D341Med (cell line): ENCODE measurements around the gene CYSTM1.
A peak's percentile ranks its signal among the peaks of the same experiment; 100 is the strongest.

ENCODE experiments used
- DNase-seq: peaks from one replicate; pipeline ENCODE4 v3.0.0; 2012; ENCODE audit warnings: low spot score

The CYSTM1 gene

DNA sequence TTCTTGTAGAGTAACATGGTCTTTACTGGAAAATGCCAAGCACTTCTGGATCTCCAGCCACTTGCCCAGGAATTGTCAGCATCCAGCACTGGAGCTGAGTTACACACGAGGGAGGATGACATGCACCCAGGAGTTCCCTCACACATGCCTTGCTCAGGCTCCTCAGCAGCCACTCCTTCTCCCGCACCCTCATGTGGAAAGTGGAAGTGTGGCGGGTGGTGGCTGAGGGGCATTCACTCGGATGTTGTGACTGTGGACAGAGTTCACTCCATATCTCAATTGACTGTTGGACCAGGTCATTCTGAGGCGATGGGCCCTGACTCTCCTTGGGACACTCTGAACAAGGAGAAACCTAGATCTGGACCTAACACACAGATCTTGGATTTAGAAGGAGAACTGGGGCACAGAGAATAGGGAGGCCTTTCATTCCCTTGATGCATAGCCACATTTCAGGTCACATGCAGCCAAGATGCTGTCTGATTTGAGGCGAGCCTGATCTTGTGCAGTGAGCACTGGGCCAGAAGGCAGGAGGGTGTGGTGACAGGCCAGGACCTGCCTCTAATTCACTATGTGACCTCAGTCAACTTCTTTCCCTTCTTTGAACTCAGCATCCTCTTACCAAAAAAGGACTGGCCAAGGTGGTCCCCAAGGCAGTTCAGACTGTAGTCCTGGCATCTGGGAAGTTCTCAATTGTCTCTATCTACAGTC is 62.1 kb downstream of the CYSTM1 start:
- no peak for DNase-seq

DNA sequence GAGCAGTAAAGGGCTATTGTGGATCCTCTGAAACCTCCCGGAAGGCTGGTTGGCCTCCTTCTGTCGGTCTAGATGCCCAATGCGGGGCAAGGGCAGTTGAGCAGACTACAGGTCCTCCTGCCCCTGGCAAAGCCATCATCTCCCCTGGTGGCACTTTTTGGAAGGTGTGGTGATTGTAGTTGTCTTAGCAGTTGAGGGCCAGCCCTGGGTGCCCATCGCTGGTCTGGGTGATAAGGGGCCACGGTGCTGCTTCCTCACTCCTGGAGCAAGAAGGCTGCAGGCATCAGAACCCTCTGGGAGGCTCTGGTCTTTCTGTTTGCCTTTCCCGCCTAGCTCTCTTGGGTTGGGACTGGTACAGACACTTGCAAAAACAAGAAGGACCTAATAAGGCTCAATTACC is 63.8 kb downstream of the CYSTM1 start:
- no peak for DNase-seq

DNA sequence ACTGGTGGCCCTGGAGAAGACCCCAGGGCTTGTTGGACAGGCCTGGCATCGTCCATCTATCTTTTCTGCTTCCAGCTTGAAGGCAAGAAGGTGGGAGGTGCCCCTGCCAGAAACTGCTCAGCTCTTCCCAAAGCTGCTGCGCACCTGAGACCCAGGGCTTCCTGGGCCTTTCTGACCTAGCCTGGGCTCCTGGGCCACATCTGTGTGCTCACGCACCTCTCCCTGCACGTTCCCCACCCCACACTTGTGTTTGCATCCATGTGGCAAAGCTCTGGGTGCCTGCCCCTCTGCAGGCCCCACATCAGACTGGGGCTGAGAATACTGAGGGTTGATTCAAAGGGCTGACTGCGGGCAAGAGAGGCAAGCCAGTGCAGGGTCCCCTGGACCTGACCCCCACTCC is 64.5 kb downstream of the CYSTM1 start:
- no peak for DNase-seq

DNA sequence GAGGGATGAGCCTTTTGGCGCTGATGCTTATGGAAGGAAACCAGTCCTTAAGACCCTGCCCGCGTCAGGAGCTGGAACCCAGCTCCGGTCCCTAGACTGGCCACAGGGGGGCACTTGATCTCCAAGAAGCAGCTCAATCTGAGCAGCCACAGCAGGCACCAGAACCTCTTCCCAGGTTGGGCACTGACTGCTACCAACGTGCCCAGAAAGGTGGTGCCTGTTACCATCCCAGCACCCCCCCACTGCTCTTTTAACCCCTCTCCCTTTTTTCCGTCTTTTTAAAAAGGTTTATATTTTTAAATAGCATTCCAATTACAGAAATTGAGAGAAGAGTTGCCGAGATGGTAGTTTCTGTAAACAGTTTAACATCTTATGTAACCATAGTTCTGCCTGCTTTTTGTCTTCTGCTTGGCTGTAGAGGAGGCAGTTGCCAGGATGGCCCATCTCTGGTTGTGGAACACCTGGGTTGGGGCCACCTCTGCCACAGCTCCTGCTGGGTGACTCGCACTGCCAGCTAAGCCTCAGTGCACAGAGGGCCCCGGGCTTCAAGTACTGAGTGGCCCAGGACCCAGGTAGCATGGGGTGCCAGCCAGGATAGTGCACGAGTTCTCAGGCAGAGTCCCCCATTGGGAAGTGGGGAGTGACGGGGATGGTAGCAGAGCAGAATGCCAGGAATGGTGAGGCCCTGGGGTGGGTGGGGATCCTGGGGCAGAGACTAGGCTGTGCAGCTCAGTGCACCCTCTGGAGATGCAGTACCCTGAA is 65.1 kb downstream of the CYSTM1 start:
- DNase-seq, result peak; percentile 80

DNA sequence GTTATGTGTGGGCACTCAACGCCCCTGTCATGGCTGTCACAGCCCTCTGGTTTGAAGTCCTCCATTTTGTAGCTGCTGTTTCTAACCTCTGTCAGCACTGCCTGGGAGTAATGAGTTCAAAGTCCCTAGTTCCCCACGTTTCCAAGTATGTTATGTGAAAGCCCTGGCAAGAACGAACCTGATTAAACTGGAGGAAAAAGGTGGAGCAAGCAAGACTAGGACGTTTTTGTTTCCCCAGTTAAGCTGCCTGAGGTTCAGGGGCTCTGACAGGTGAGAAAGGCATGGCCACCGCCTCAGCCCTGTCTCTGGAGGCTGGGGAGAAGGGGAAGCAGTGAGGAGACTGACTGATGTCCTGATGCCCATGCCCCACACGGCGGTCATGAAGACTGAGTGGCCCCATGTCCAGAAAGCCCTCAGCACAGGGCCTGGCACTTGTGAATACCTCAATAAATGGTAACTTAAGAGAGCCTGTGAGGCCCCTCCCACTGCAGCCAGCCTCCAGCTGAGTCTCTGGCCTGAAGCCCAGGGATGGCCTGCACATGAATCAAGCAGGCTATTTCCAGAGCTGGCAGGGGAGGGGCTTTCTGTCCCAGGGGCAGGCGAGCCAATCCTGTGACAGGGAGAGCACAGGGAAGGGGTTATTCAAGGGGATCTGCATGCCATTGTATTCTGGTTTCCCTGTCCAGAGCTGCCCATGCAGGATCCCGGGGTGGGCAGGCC is 66.2 kb downstream of the CYSTM1 start:
- DNase-seq, result peak; percentile 60

DNA sequence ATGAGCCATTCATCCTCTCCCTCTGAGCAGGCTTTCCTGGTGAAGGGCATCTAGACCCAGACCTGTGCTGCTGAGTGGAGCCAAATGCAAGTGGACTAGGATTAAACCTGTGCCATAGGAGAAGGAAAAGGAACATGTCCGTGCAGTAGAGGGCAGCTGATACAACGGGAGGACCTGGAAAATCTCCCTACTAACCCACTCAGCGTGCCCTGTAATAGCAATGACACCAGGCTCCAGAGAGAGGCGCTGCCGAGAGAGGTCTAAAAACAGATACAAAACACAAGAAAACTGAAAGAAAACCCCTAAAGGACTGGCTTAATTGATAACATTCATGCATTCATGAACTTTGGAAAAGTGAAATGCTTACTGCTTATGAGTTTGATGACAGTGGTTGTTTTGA is 67.1 kb downstream of the CYSTM1 start:
- no peak for DNase-seq

DNA sequence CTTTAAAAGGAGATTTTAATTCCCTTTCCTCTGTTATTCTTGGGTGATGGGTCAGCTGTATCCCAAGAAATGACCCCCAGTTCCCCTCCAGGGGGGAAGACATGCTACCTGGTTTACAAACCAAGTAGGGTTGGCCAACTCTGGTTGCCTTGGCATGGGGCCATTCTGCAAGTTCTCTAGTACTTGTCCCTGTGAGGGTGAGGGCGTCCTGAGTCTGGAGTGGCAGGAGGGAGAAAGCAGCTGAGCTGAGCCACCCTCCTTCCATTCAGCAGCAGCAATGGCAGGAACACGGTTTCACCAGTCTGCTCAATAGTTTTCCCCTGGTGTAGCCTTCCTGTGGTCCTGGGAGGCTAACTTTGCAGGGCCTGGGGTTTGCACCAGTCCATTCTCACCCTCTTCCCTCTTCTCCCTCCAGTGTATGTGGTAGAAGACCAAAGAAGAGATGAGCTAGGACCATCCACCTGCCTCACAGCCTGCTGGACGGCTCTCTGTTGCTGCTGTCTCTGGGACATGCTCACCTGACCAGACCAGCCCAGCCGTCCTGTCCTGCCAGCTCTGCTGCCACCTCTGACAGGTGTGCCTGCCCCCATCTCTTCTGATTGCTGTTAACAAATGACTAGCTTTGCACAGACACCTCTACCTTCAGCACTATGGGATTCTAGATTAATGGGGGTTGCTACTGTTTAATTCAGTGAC is 68.0 kb downstream of the CYSTM1 start:
- DNase-seq, result no peak

DNA sequence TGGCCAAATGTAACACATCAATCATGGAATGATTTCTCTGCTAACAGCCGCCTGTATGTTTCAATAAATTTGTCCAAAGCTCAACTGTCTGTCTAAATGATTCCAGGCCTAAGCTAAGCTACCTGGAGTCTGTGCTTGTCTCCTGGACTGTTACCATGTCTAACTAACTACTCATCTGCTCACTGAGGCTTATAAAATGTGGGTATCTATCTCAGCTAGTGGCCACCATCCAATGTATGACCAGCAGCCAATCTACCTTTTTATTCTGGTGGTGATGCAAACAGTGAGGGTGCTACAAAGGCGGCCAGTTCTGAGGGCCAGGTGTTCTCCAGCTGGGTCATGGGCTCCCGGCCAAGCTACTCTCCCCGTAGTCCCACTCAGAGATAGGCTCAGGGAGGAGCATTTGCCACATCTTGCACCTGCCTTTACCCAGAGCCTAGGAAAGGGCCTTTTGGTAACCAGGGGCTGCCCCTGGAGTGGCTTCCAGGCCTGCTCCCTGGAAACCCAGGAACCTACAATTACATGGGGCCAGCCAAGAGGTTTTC is 68.8 kb downstream of the CYSTM1 start:
- DNase-seq, result no peak

DNA sequence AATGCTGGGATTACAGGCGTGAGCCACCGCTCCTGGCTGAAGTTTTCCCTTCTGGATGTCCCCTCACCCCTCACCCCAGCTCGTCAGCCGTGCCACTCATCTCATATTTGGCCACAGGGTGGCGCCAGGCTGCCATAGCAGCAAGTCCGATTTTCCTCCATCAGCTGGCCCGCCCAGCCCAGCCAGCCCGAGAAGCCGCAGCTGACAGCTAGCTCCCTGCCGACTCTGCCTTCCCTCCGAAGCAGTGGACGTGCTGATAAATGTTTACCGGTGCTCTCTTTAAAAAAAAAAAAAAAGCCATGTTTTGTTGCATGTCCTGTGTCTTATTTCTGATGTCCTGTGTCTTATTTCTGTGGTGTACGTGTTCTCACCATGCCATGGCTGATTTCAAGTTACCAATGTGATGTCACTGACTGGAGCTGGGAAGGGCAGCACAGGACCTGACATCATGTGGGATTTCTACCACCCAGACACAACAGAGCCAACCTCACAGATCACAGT is 69.6 kb downstream of the CYSTM1 start:
- DNase-seq, result peak; percentile 90

DNA sequence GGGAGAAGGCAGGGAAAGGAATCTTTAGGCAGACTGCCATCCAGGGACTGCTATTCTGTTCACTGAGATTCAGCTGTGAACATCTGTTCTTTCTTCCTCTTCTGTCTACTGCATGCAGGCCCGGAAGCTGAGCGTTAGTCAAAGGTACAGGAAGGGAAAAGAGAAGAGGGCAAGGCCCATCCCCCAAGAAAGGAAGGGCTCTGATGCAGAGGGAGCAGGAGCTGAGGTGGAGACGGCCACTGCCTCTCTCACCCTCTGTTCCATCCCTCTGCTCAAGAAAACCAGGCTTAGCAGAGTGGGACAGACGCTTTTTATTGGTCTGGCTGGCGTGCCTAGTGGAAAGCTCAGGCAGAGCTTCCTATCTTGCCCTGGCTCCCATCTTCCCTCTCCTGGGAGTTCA is 70.4 kb downstream of the CYSTM1 start:
- DNase-seq, result no peak

DNA sequence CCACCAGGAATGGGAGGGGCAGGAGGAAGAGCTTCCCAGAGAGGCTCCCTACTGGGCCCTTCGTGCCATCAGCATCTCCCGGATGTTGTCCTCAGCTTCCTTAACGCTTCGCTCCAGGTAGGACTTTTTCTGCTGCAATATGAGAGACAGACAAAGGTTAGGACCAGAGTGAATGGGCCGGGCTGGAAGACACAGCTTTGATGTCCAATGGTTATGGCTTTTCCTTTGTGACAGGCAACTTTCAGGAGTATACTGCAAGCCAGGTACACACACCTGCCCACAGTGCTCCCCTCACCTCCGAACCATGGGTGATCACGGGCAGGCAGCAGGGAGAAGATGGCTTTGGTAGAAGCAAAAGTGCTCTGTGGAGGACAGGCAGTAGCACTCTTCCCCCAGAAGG is 70.9 kb downstream of the CYSTM1 start:
- no peak for DNase-seq

DNA sequence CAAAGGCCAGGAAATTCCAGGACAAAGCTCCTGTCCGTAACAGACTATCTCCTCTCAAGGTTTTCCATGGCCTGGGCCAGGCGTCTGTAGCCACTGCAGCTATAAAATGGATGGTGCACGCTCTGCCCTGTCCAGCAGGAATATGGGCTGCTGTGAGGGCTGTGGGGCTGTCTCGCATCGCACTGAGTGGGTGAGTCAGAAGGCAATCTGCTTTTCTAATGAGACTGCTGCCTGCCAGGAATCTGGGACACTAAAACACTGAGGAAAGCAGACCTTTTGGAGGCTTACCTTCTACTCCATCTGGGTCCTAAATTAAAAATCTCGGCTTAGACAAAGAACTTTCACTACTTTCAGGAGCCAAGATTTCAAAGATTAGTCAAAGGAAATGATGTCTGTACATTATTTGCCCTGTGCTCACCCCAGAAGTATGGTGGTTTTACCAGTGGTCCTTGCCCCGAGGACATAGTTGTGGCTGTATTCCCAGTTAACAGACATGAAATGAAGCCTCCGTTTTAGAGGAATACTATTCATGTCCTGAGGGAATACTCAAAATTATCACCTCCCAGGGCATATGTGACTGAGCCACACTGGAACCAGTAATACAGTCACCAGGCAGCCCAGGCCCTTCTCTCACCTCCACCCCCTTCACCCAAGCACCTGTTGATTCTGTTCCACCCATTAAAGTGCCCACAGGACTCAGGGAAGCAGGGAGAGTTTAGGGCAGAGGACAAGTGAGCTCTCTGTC is 71.6 kb downstream of the CYSTM1 start:
- no peak for DNase-seq

DNA sequence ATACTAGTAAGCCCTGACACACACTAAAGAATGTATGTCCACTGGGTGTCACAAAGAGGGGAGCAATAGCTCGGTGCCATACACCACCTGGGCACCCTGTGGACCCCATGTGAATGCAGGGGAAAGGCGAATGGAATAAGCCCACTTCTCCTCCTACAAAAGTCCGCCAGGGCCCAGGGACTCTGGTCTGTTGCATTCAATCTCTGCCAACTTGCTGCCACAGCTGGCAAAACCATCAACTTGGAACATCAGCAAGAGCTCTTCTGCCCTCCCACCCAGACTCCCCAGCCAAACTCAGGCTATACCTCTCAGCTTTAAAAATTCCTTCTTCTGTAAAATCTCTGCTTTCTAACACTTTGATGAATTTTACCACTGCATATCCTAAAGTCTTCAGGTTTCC is 73.4 kb downstream of the CYSTM1 start:
- no peak for DNase-seq

DNA sequence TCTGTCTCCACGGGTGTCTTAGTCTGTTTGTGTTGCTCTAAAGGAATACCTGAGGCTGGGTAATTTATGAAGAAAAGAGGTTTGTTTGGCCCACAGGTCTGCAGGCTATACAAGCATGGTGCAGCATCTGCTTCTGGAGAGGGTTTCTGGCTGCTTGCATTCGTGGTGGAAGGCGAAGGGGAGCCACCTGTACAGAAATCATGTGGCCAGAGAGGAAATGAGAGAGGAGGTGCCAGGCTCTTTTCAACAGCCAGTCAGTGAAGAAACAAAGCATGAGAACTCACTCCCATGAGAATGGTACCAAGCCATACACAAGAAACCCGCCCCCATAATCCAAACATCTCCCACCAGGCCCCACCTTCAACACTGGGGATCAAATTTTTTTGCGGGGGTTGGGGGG is 74.5 kb downstream of the CYSTM1 start:
- no peak for DNase-seq

DNA sequence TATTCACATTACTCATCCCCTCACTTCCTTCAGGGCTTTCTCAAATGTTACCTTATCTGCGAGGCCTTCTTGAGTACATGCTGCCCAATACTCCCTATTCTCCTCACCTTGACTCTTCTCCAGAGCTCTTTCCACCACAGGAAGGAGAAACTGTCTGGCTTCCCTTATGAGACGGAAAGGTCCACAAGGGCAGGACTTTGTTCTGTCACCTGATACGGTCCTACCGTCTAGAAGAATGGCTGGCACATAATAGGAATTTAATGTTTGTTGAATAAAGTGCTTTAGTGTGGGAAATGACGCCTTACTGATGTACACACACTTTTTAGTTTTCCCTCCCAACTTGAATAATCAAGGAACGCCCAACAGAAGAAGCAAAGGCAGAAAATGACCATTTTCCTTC is 75.4 kb downstream of the CYSTM1 start:
- DNase-seq, result no peak

DNA sequence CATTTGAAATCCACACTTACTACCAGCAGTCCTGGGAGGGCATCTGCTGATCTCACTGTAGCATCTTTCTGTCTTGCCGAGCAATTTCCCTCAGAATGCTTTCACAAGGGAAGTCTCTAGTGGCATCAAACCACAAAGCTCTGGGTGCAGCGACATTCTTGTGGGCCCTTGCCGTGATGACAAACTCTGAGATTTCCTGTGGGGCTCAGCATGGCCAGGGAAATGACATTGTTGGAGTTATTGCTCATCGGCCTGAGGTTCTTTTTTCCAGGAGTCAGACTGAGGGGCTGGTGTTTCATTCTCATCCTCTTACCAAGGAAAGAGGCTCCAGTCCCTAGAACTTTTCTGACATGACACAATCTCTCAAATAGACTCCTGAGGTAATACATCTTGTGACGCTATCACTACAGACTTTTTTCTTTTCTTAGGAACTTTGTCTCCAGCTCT is 76.6 kb downstream of the CYSTM1 start:
- DNase-seq, result no peak

DNA sequence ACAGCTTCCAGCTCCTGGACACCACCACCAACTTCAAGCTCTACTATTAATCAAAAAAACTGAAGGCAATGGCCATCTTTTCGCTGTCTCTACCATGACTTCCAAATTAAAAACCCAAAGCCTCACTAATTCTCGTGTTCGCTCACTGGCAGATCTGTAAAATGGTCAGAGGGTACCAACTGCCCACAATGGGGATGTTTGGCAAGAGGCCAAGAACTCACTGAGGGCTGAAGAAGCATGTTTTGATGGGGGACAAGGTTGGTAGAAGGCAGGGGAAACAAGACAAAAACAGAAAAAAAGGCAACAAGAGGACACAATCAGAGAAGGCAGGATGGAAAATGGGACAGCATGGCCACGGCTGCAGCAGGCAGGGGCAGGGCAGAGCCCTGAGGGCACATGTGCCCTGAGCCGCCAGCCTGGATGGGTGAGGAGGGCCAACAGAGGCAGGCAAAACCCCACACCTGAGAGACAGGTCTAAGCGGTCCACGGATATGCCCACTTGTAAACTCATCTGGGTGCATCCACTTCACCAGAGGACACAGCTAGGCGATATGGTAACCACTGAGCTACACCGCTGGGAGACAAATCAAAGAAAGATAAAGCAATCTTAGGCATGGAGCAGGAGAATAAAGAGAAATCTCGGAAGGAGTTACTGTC is 77.6 kb downstream of the CYSTM1 start:
- DNase-seq, result no peak

DNA sequence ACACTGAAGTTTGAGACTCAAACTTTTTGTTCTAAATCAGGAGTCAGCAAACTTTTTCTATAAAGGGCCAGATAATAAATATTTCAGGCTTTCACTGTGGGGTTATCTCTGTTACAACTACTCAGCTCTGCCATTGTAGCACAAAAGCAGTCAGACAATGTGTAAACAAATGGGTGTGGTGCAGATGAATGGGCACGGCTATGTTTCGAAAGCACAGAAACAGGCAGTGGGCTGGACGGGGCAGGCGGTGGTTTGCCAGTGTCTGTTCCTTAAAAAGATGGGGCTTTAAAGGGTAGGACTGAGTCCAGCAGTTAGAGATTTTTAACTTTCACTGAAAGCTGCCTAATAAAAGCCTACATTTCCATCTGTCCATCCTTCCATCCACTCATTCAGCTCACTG is 79.0 kb downstream of the CYSTM1 start:
- no peak for DNase-seq

DNA sequence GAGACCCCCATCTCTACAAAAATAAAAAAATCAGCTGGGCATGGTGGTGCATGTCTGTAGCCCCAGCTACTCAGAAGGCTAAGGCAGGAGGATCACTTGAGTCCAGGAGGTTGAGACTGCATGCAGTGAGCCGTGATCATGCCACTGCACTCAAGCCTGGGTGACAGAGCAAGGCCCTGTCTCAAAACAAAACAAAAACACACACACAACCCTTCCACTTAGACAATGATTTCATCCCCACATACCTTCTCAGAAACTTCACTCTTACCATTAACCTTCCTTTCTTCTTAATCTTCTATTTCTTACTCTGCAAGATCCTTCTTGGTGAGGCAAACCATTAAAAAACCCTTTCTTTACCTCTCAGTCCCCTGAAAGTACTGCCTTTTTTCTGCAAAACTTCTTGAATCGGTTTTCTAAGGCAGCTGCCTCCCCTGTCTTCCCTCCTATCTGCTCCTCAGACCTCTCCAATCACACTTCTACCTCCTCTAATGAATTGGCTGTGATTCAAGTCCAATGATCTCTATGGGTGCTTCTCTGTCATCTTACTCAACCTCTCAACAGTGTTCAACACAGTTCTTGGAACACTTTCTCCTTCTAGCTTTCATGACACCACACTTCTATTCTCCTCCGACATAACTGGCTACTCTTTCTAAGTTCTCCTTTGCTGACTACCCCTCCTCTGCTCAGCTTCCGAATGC is 80.6 kb downstream of the CYSTM1 start:
- DNase-seq, result no peak

DNA sequence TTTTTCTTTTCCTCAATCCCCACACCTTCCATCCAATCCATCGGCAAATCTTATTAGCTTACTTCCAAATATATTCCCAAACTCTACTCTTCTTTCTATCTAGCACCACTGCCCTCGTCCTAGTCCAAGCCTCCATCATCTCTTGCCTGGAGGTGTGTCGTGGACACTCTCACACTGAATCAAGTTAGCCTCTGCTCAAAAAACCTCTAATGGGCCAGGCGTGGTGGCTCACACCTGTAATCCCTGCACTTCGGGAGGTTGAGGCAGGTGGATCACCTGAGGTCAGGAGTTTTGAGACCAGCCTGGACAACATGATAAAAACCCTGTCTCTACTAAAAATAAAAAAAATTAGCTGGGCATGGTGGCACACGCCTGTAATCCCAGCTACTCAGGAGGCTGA is 81.7 kb downstream of the CYSTM1 start:
- DNase-seq, result no peak
